CD4-positive, alpha-beta T cell (primary cell): Measurements from ENCODE around the gene PRICKLE2. TPM values are rescaled to one million over a fixed set of nuclear protein-coding genes. Genes with fewer than 3 reads are reported as not detected.

ENCODE experiments used
- ATAC-seq: fragments of 200-7000 bp; cut with Tn5 transposase; one replicate; pipeline ENCODE4 v1.10.0; 2022; ENCODE audit warnings: mild to moderate bottlenecking; ENCODE audit not compliant: poor library complexity
- CTCF ChIA-PET: fragments of 350-600 bp; sonication (Branson Sonifier 250); formaldehyde crosslinking; loops from one replicate; lab custom pipeline; 2021; ENCODE audit warnings: antibody characterized with exemption, inconsistent platforms; lab: Charles Lee
- POLR2A ChIA-PET: fragments of 350-600 bp; sonication (Branson Sonifier 250); formaldehyde crosslinking; loops from one replicate; lab custom pipeline; 2021; ENCODE audit warnings: antibody characterized with exemption, inconsistent platforms; lab: Charles Lee
- DNase-seq, 14 experiments: peaks; one replicate each; pipeline ENCODE4 v3.0.0-alpha.2; 2013 to 2020; ENCODE audit warnings: mixed read lengths in 2 of 14
- H3K27ac ChIP-seq, 2 donors: one replicate each; pipeline versions ENCODE4 v1.5.1 to v1.7.0; 2013; ENCODE audit warnings: low read length in 2 of 2, low read depth in 1 of 2, mild to moderate bottlenecking in 1 of 2
- H3K27me3 ChIP-seq, 2 experiments: 1 replicate in 1 of 2; 2 replicates in 1 of 2; pipeline versions ENCODE4 v1.6.1 to v1.7.0; 2013; ENCODE audit warnings: low read length in 2 of 2, control low read depth in 1 of 2, mild to moderate bottlenecking in 1 of 2, moderate library complexity in 1 of 2; ENCODE audit not compliant: insufficient read depth in 2 of 2, control insufficient read depth in 1 of 2
- H3K36me3 ChIP-seq: one replicate; pipeline ENCODE4 v1.6.1; 2013; ENCODE audit warnings: low read length, control low read depth; ENCODE audit not compliant: insufficient read depth
- H3K4me1 ChIP-seq: one replicate; pipeline ENCODE4 v1.6.1; 2013; ENCODE audit warnings: low read length, control low read depth; ENCODE audit not compliant: insufficient read depth
- H3K4me3 ChIP-seq: one replicate; pipeline ENCODE4 v1.5.1; 2013; ENCODE audit warnings: mild to moderate bottlenecking, low read length, moderate library complexity
- H3K9me3 ChIP-seq, 2 experiments: 1 replicate in 1 of 2; 2 replicates in 1 of 2; pipeline versions ENCODE4 v1.6.1 to v1.7.0; 2013; ENCODE audit warnings: low read length in 2 of 2, mild to moderate bottlenecking in 2 of 2, control low read depth in 1 of 2, moderate library complexity in 1 of 2; ENCODE audit not compliant: control insufficient read depth in 1 of 2, insufficient read depth in 1 of 2
- H3K27ac Mint-ChIP-seq: one replicate; pipeline ENCODE4 v1.8.0; 2020; ENCODE audit warnings: mixed read lengths
- H3K27me3 Mint-ChIP-seq: one replicate; pipeline ENCODE4 v1.8.0; 2021; ENCODE audit warnings: mixed read lengths
- H3K36me3 Mint-ChIP-seq: one replicate; pipeline ENCODE4 v1.8.0; 2021; ENCODE audit warnings: low read depth, mixed read lengths
- H3K4me1 Mint-ChIP-seq: one replicate; pipeline ENCODE4 v1.8.0; 2021; ENCODE audit warnings: low read depth, mixed read lengths
- H3K4me3 Mint-ChIP-seq: one replicate; pipeline ENCODE4 v1.8.0; 2020; ENCODE audit warnings: mild to moderate bottlenecking, mixed read lengths
- H3K9me3 Mint-ChIP-seq: one replicate; pipeline ENCODE4 v1.8.0; 2020; ENCODE audit warnings: mixed read lengths
- intact Hi-C, 2 experiments: fragments of 100-400 bp; cut with DNase I in 1 of 2; cut with micrococcal nuclease in 1 of 2; formaldehyde crosslinking; loops; one replicate each; pipeline versions ENCODE4 v1.15.1 to v1.9.0; 2023 to 2025; cut with DNase I, micrococcal nuclease
- total RNA-seq, 174 experiments: library from RNA in 2 of 174; stranded (reverse) in 2 of 174; gene quantifications; one replicate each; pipeline ENCODE4 v1.2.3 and lab custom pipeline; 2021 to 2026
- TF ChIP-seq, protein P1 (sequence below): fragments of 200-600 bp; IDR thresholded peaks from one replicate; pipeline ENCODE4 v1.8.0; 2022; ENCODE audit warnings: antibody characterized with exemption, mild to moderate bottlenecking

Gene PRICKLE2
- total RNA-seq, 2 experiments from 2014 or later = not detected

- Mint-ChIP-seq H3K4me1 (no peaks in the 10 kb centered on the region), H3K4me3 (no peak overlapping the region), H3K27me3 (peaks cover 23% of the 10 kb centered on the region), H3K27ac (no peak overlapping the region), H3K9me3 (no peaks in the 10 kb centered on the region), H3K36me3 (no peaks in the 10 kb centered on the region)
- Histone ChIP-seq H3K4me1 (no peaks in the 10 kb centered on the region), H3K27ac (no peak overlapping the region), H3K9me3 (no peaks in the 10 kb centered on the region), H3K4me3 (no peak overlapping the region), H3K36me3 (no peaks in the 10 kb centered on the region), H3K27me3 (no peaks in the 10 kb centered on the region)
- ChIA-PET CTCF (no interaction called here), POLR2A (no interaction called here)
- intact Hi-C loops = no loop called here
- DNase-seq = no peak
- TF ChIP-seq, protein P1, sequence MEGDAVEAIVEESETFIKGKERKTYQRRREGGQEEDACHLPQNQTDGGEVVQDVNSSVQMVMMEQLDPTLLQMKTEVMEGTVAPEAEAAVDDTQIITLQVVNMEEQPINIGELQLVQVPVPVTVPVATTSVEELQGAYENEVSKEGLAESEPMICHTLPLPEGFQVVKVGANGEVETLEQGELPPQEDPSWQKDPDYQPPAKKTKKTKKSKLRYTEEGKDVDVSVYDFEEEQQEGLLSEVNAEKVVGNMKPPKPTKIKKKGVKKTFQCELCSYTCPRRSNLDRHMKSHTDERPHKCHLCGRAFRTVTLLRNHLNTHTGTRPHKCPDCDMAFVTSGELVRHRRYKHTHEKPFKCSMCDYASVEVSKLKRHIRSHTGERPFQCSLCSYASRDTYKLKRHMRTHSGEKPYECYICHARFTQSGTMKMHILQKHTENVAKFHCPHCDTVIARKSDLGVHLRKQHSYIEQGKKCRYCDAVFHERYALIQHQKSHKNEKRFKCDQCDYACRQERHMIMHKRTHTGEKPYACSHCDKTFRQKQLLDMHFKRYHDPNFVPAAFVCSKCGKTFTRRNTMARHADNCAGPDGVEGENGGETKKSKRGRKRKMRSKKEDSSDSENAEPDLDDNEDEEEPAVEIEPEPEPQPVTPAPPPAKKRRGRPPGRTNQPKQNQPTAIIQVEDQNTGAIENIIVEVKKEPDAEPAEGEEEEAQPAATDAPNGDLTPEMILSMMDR = no peak
- ATAC-seq = no peak
These were observed 69.9 kb downstream of the PRICKLE2 start for GRCh38 chr3:64155328-64155727.

- ATAC-seq (no peak), DNase-seq (no peak)
- H3K27ac ChIP-seq = no peak overlapping the region
- no peaks in the 10 kb centered on the region for H3K36me3 ChIP-seq
- H3K4me3 ChIP-seq = no peak overlapping the region
- CTCF ChIA-PET = no interaction called here
- H3K4me1 Mint-ChIP-seq = no peaks in the 10 kb centered on the region
- TF ChIP-seq, protein P1 = no peak
- no peak overlapping the region for H3K4me3 Mint-ChIP-seq
- intact Hi-C loops = no loop called here
- no peaks in the 10 kb centered on the region for H3K9me3 ChIP-seq
- H3K9me3 Mint-ChIP-seq = no peaks in the 10 kb centered on the region
- no peaks in the 10 kb centered on the region for H3K36me3 Mint-ChIP-seq
- POLR2A ChIA-PET = no interaction called here
- no peak overlapping the region for H3K27ac Mint-ChIP-seq
- no peaks in the 10 kb centered on the region for H3K4me1 ChIP-seq
- H3K27me3 ChIP-seq = no peaks in the 10 kb centered on the region
- H3K27me3 Mint-ChIP-seq = peaks cover 10% of the 10 kb centered on the region
These were observed 72.4 kb downstream of the PRICKLE2 start for GRCh38 chr3:64152676-64153466.

DNA sequence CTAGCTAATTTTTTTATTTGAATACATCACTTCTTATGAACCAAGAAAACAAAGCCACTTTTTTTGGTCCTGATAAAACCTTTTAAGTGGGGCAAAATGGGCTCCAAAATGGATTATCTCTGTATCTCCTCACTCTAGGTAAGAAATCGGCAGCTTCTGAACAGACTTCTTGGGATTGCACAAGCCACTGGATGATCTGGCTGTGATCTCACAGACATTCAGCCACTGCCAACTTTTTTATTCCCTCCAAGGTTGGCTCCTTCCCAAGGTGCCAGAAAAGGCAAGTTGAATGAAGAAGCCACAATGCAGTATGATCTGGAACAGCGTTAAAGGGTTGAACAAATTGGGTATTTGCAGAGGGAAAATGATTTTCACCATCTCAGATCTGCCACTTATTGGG is 73.2 kb downstream of the PRICKLE2 start:
- H3K27ac Mint-ChIP-seq = no peak overlapping the region
- DNase-seq = no peak
- ATAC-seq = no peak
- peaks cover 7% of the 10 kb centered on the region for H3K27me3 Mint-ChIP-seq
- TF ChIP-seq, protein P1 = no peak
- Histone ChIP-seq H3K27ac (no peak overlapping the region), H3K4me1 (no peaks in the 10 kb centered on the region), H3K9me3 (peaks cover 0 to 5% of the 10 kb centered on the region in 2 experiments), H3K4me3 (no peak overlapping the region), H3K27me3 (no peaks in the 10 kb centered on the region), H3K36me3 (no peaks in the 10 kb centered on the region)
- no peak overlapping the region for H3K4me3 Mint-ChIP-seq
- H3K4me1 Mint-ChIP-seq = no peaks in the 10 kb centered on the region
- no peaks in the 10 kb centered on the region for H3K36me3 Mint-ChIP-seq
- intact Hi-C loops = no loop called here
- CTCF ChIA-PET = no interaction called here
- no peaks in the 10 kb centered on the region for H3K9me3 Mint-ChIP-seq
- POLR2A ChIA-PET = no interaction called here
